Suprapubic skin (tissue), 4 donors: ENCODE measurements around the gene ELOVL4. TPM values are rescaled to one million over a fixed set of nuclear protein-coding genes. Genes with fewer than 3 reads are reported as not detected.

Experiments used
- DNase-seq, 2 donors: peaks; one replicate each; pipeline ENCODE4 v3.0.0-alpha.2; 2019; ENCODE audit warnings: low spot score in 2 of 2
- H3K27ac ChIP-seq: fragments of 200-600 bp; sonication (generic); one replicate; pipeline ENCODE4 v1.5.1; 2019
- H3K27me3 ChIP-seq: fragments of 200-600 bp; sonication (generic); one replicate; pipeline ENCODE4 v1.5.1; 2019
- H3K36me3 ChIP-seq: fragments of 200-600 bp; sonication (generic); one replicate; pipeline ENCODE4 v1.5.1; 2019
- H3K4me1 ChIP-seq: fragments of 200-600 bp; sonication (generic); one replicate; pipeline ENCODE4 v1.5.1; 2019
- H3K4me3 ChIP-seq: fragments of 200-600 bp; sonication (generic); one replicate; pipeline ENCODE4 v1.5.1; 2019; ENCODE audit warnings: mild to moderate bottlenecking
- H3K9me3 ChIP-seq: fragments of 200-600 bp; sonication (generic); one replicate; pipeline ENCODE4 v1.5.1; 2019
- CTCF ChIP-seq, 2 donors: fragments of 200-600 bp in 1 of 2; fragments of 450-650 bp in 1 of 2; sonication (generic) in 1 of 2; IDR thresholded peaks; one replicate each; pipeline ENCODE4 v1.5.1; 2016 to 2019; ENCODE audit warnings: antibody characterized with exemption in 2 of 2, mild to moderate bottlenecking in 1 of 2, moderate library complexity in 1 of 2
- EP300 ChIP-seq: sonication (generic); formaldehyde crosslinking; IDR thresholded peaks from one replicate; pipeline ENCODE4 v1.6.1; 2017; ENCODE audit warnings: antibody characterized with exemption
- POLR2A ChIP-seq, 2 donors: fragments of 450-650 bp; IDR thresholded peaks; one replicate each; pipeline ENCODE4 v1.6.1; 2017; ENCODE audit warnings: antibody characterized with exemption in 2 of 2, mild to moderate bottlenecking in 2 of 2, moderate library complexity in 2 of 2
- POLR2AphosphoS5 ChIP-seq, 3 donors: sonication (generic); formaldehyde crosslinking; IDR thresholded peaks; one replicate each; pipeline ENCODE4 v1.6.1; 2017; ENCODE audit warnings: antibody characterized with exemption in 3 of 3
- WGBS: methylation state at CpG from one replicate; pipeline ENCODE4 v1.1.5; 2018; 5-methylcytosine and 5-hydroxymethylcytosine counted together
- total RNA-seq, 4 donors: library from RNA; depleted of rRNA; stranded (reverse); fragments of >200 nt; gene quantifications; one replicate each; pipeline ENCODE4 v1.1.0, GENCODE V29; 2016

Gene ELOVL4
- total RNA-seq, 4 donors from 2014 or later = 8.7 to 111 (median 49.8) TPM

GRCh38 chr6:79913369-79913768 lies 34.0 kb downstream of the ELOVL4 start:
- H3K4me3 ChIP-seq = no peak overlapping the region
- no peaks in the 10 kb centered on the region for H3K36me3 ChIP-seq
- H3K9me3 ChIP-seq = no peaks in the 10 kb centered on the region
- no peak overlapping the region for H3K27ac ChIP-seq
- H3K27me3 ChIP-seq = no peaks in the 10 kb centered on the region
- TF ChIP-seq POLR2A (IDR thresholded peaks at IDR 0.05) (no peak), EP300 (no peak), POLR2AphosphoS5 (IDR thresholded peaks at IDR 0.05) (no peak), CTCF (IDR thresholded peaks at IDR 0.05) (no peak)
- no peaks in the 10 kb centered on the region for H3K4me1 ChIP-seq
- DNase-seq = no peak
- WGBS = 35% methylated on average over 2 of the region's 2 CpGs

GRCh38 chr6:79911992-79912391 lies 35.4 kb downstream of the ELOVL4 start:
- DNase-seq = no peak
- H3K9me3 ChIP-seq = no peaks in the 10 kb centered on the region
- no peak overlapping the region for H3K4me3 ChIP-seq
- no peak overlapping the region for H3K27ac ChIP-seq
- no peaks in the 10 kb centered on the region for H3K36me3 ChIP-seq
- no peaks in the 10 kb centered on the region for H3K27me3 ChIP-seq
- TF ChIP-seq EP300 (no peak), POLR2A (IDR thresholded peaks at IDR 0.05) (no peak), POLR2AphosphoS5 (IDR thresholded peaks at IDR 0.05) (no peak), CTCF (IDR thresholded peaks at IDR 0.05) (no peak)
- 59% methylated on average over 1 of the region's 1 CpG for WGBS
- H3K4me1 ChIP-seq = no peaks in the 10 kb centered on the region

GRCh38 chr6:79909517-79909916 lies 37.8 kb downstream of the ELOVL4 start:
- Histone ChIP-seq H3K27me3 (no peaks in the 10 kb centered on the region), H3K4me3 (no peak overlapping the region), H3K9me3 (no peaks in the 10 kb centered on the region), H3K36me3 (no peaks in the 10 kb centered on the region), H3K4me1 (no peaks in the 10 kb centered on the region), H3K27ac (no peak overlapping the region)
- no peak for DNase-seq
- no peak for TF ChIP-seq POLR2AphosphoS5 (IDR thresholded peaks at IDR 0.05)
- TF ChIP-seq POLR2A (IDR thresholded peaks at IDR 0.05) = no peak
- TF ChIP-seq EP300 = no peak
- no peak for TF ChIP-seq CTCF (IDR thresholded peaks at IDR 0.05)
- WGBS = 78% methylated on average over 3 of the region's 3 CpGs

GRCh38 chr6:79902046-79902445 lies 45.3 kb downstream of the ELOVL4 start:
- no peak for DNase-seq
- TF ChIP-seq POLR2AphosphoS5 (IDR thresholded peaks at IDR 0.05) (no peak), CTCF (IDR thresholded peaks at IDR 0.05) (no peak), EP300 (no peak), POLR2A (IDR thresholded peaks at IDR 0.05) (no peak)
- no peaks in the 10 kb centered on the region for H3K9me3 ChIP-seq
- no peak overlapping the region for H3K4me3 ChIP-seq
- no peaks in the 10 kb centered on the region for H3K36me3 ChIP-seq
- no peaks in the 10 kb centered on the region for H3K27me3 ChIP-seq
- no peaks in the 10 kb centered on the region for H3K4me1 ChIP-seq
- 68% methylated on average over 2 of the region's 2 CpGs for WGBS
- H3K27ac ChIP-seq = no peak overlapping the region

GRCh38 chr6:79898076-79898475 lies 49.3 kb downstream of the ELOVL4 start:
- peaks cover 11% of the 10 kb centered on the region for H3K4me1 ChIP-seq
- no peak overlapping the region for H3K4me3 ChIP-seq
- TF ChIP-seq POLR2AphosphoS5 (IDR thresholded peaks at IDR 0.05) (no peak), POLR2A (IDR thresholded peaks at IDR 0.05) (no peak), EP300 (no peak), CTCF (IDR thresholded peaks at IDR 0.05) (no peak)
- no peaks in the 10 kb centered on the region for H3K36me3 ChIP-seq
- DNase-seq = no peak
- no peaks in the 10 kb centered on the region for H3K27me3 ChIP-seq
- no peaks in the 10 kb centered on the region for H3K9me3 ChIP-seq
- H3K27ac ChIP-seq = no peak overlapping the region
- WGBS = 66% methylated on average over 1 of the region's 1 CpG
